Fibroblast of the aortic adventitia (primary cell): ENCODE measurements around the gene PCDH8. TPM values are rescaled to one million over a fixed set of nuclear protein-coding genes. Genes with fewer than 3 reads are reported as not detected.

Experiments
- DNase-seq: peaks from one replicate; pipeline ENCODE4 v3.0.0-alpha.2; 2010; ENCODE audit warnings: low read depth
- H3K4me3 ChIP-seq: 2 replicates; pipeline ENCODE4 v1.5.1; 2011; ENCODE audit warnings: low read depth, mild to moderate bottlenecking, control low read depth, low read length, moderate library complexity
- CTCF ChIP-seq: IDR thresholded peaks from 2 replicates; pipeline ENCODE4 v1.5.1; 2011; ENCODE audit warnings: mild to moderate bottlenecking, low read length, control low read depth, inconsistent platforms; ENCODE audit not compliant: insufficient read depth
- small RNA-seq: library from RNA; depleted of rRNA; stranded (forward); fragments of <200 nt; gene quantifications from one replicate; pipeline ENCODE3, GENCODE V24; 2012
- total RNA-seq: library from RNA; depleted of rRNA; stranded (reverse); fragments of >200 nt; gene quantifications from 2 replicates; pipeline ENCODE4 v1.2.3, GENCODE V29; 2012; ENCODE audit warnings: low replicate concordance

Gene PCDH8
- total RNA-seq, 1 donor: not detected

DNA sequence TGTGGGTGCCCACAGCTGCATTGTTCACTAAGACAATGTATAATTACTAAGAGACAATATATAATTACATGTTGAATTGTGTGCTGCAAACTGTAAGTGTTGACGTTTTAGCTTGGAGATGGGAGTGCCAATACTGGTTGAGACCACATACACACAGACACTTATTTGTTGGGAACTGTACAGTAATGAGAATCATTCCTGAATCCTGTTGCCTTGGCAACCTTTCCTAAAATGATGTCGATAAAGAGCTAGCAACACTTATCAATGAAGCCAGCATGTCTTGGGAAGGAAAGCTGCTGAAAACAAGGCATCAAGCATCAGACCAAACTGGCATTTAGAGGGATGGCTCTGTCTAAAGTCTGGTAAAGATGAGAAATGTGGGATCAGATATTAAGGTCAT, 51.3 kb downstream of the PCDH8 start:
- no peak for TF ChIP-seq CTCF
- DNase-seq: no peak
- H3K4me3 ChIP-seq: no peak overlapping the region

- DNase-seq: no peak
- TF ChIP-seq CTCF: no peak
- no peak overlapping the region for H3K4me3 ChIP-seq
These were observed 53.9 kb downstream of the PCDH8 start for GRCh38 chr13:52794589-52794988.

DNA sequence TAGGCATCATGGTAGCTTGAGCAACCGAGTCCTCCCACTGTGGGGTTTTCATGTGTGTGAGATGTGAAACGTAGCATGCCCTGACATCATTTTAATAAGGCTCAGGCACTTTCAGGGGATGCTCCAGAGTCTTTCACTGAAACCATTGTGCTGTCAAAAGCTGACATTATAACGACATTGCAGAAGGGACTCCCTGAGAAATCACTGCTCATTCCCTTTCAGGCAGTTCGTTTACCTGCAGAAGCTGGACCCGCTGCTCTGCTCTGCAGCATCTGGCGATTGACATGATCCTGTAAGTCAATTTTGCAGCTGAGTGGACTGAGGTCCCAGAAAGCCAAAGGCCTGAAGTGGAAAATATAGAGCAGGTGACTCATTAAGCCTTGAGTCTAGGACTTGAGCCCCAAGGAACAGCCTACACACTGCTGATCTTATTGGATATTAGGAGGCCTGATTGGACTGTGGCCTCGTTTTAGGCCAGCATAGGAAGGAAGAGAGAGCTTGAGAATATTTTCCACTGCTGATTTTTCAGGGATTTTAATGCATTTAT, 54.9 kb downstream of the PCDH8 start:
- H3K4me3 ChIP-seq: no peak overlapping the region
- no peak for DNase-seq
- no peak for TF ChIP-seq CTCF

Small RNA genes lying within 50 kb of the gene (small RNA-seq; reads per million reads assigned to genes)
- not detected for gene MIR759

Other genes with a start within 250 kb of the PCDH8 start
- gene HNRNPA1L2, start 206.2 kb downstream of the PCDH8 start, total RNA-seq: 4.9 and 7.4 TPM in 2 replicates
- gene SUGT1, start 195.8 kb downstream of the PCDH8 start, total RNA-seq: 46.4 and 52.1 TPM in 2 replicates
- not detected in 2 replicates for gene CNMD, start 108.8 kb downstream of the PCDH8 start, total RNA-seq
- 0.09 TPM in 1 of 2 replicates, not detected in the other for gene OLFM4, start 180.2 kb upstream of the PCDH8 start, total RNA-seq